Measurements from ENCODE around the gene MAPK1.
"Not testable (repeated sequence)": the region's sequence is repeated elsewhere in the genome, so short reads cannot be mapped to it uniquely, and the experiment has no call there.

The MAPK1 gene

GRCh38 chr22:21881841-21882753 lies 14.7 kb upstream of the MAPK1 start:
- DNase-seq = no peak

- peak in 1 of 2 donors; percentile 30 for DNase-seq
Measured at GRCh38 chr22:21876486-21877176, 9.2 kb upstream of the MAPK1 start.

GRCh38 chr22:21874953-21875352 lies 7.5 kb upstream of the MAPK1 start:
- not testable (repeated sequence) for DNase-seq

GRCh38 chr22:21873619-21874018 lies 6.2 kb upstream of the MAPK1 start:
- no peak for DNase-seq

GRCh38 chr22:21872741-21873140 lies 5.3 kb upstream of the MAPK1 start:
- not testable (repeated sequence) for DNase-seq

GRCh38 chr22:21868651-21869050 lies 1.2 kb upstream of the MAPK1 start:
- no peak for DNase-seq

GRCh38 chr22:21866833-21867527 lies 465 bp downstream of the MAPK1 start:
- DNase-seq = peak in 1 of 2 donors; percentile 19

- peak in 1 of 2 donors; percentile 24 for DNase-seq
Measured at GRCh38 chr22:21865041-21865440, 2.4 kb downstream of the MAPK1 start.

- no peak for DNase-seq
Measured at GRCh38 chr22:21862386-21863245, 4.8 kb downstream of the MAPK1 start.

- no peak for DNase-seq
Measured at GRCh38 chr22:21861851-21862250, 5.6 kb downstream of the MAPK1 start.

GRCh38 chr22:21861264-21861848 lies 6.1 kb downstream of the MAPK1 start:
- DNase-seq = no peak

- no peak for DNase-seq
Measured at GRCh38 chr22:21860491-21861039, 6.9 kb downstream of the MAPK1 start.

- DNase-seq = no peak
Measured at GRCh38 chr22:21858025-21858764, 9.2 kb downstream of the MAPK1 start.

GRCh38 chr22:21857481-21857914 lies 9.9 kb downstream of the MAPK1 start:
- no peak for DNase-seq

GRCh38 chr22:21856868-21857267 lies 10.6 kb downstream of the MAPK1 start:
- DNase-seq = no peak

- DNase-seq = no peak
Measured at GRCh38 chr22:21856197-21856596, 11.2 kb downstream of the MAPK1 start.

GRCh38 chr22:21855676-21856075 lies 11.8 kb downstream of the MAPK1 start:
- DNase-seq = no peak

- DNase-seq = no peak
Measured at GRCh38 chr22:21850660-21851059, 16.8 kb downstream of the MAPK1 start.

- DNase-seq = no peak
Measured at GRCh38 chr22:21849489-21849888, 18.0 kb downstream of the MAPK1 start.

GRCh38 chr22:21848057-21848456 lies 19.4 kb downstream of the MAPK1 start:
- not testable (repeated sequence) for DNase-seq

All from stimulated activated CD4-positive, alpha-beta T cell treated with anti-CD3 and anti-CD28 coated beads, Interleukin-2, amount 100 ng/mL, for 48 hours (primary cell).